B cell (primary cell): ENCODE data around the gene TINAGL1. TPM values are rescaled to one million over a fixed set of nuclear protein-coding genes. Genes with fewer than 3 reads are reported as not detected.

Experiments used
- ATAC-seq: fragments of 200-7000 bp; cut with Tn5 transposase; one replicate; pipeline ENCODE4 v1.10.0; 2021; ENCODE audit warnings: low read depth, mild to moderate bottlenecking, moderate number of reproducible peaks, moderate library complexity
- CTCF ChIA-PET: fragments of 350-600 bp; sonication (Branson Sonifier 250); formaldehyde crosslinking; loops from one replicate; lab custom pipeline; 2021; ENCODE audit warnings: antibody characterized with exemption, inconsistent platforms; lab: Charles Lee
- POLR2A ChIA-PET: fragments of 350-600 bp; sonication (Branson Sonifier 250); formaldehyde crosslinking; loops from one replicate; lab custom pipeline; 2021; ENCODE audit warnings: antibody characterized with exemption; lab: Charles Lee
- DNase-seq: peaks from one replicate; pipeline ENCODE4 v3.0.0; 2013
- H2AFZ ChIP-seq: 2 replicates; pipeline ENCODE4 v1.6.1; 2012; ENCODE audit warnings: mild to moderate bottlenecking, low read depth, low read length; ENCODE audit not compliant: insufficient read depth, poor library complexity, severe bottlenecking
- H3K27ac ChIP-seq, 2 donors: 1 replicate in 1 of 2; 2 replicates in 1 of 2; pipeline ENCODE4 v1.5.1; 2012 to 2013; ENCODE audit warnings: low read length in 2 of 2, mild to moderate bottlenecking in 2 of 2, moderate library complexity in 1 of 2
- H3K27me3 ChIP-seq, 4 experiments: fragments of 200-600 bp in 1 of 4; sonication (generic) in 1 of 4; replicated peaks in 1 of 4; 1 replicate in 2 of 4; 2 replicates in 2 of 4; pipeline versions ENCODE4 v1.6.1 to v1.7.0; 2013 to 2016; ENCODE audit warnings: low read length in 3 of 4, mild to moderate bottlenecking in 2 of 4, mixed read lengths in 1 of 4, moderate library complexity in 1 of 4; ENCODE audit not compliant: insufficient read depth in 4 of 4, control insufficient read depth in 3 of 4; ENCODE audit errors: control extremely low read depth in 1 of 4
- H3K36me3 ChIP-seq, 2 experiments: replicated peaks in 1 of 2; 1 replicate in 1 of 2; 2 replicates in 1 of 2; pipeline versions ENCODE4 v1.6.1 to v1.7.1; 2013; ENCODE audit warnings: low read length in 1 of 2; ENCODE audit not compliant: insufficient read depth in 2 of 2, control insufficient read depth in 1 of 2; ENCODE audit errors: control extremely low read depth in 1 of 2, extremely low read depth in 1 of 2
- H3K4me1 ChIP-seq, 2 donors: fragments of 200-600 bp in 1 of 2; sonication (generic) in 1 of 2; 1 replicate in 1 of 2; 2 replicates in 1 of 2; pipeline versions ENCODE4 v1.5.1 to v1.6.1; 2013 to 2017; ENCODE audit warnings: low read length in 2 of 2; ENCODE audit not compliant: control insufficient read depth in 2 of 2, insufficient read depth in 2 of 2
- H3K4me2 ChIP-seq: replicated peaks from 2 replicates; pipeline ENCODE3; 2012; ENCODE audit warnings: mild to moderate bottlenecking, low read depth, low read length; ENCODE audit not compliant: poor library complexity, severe bottlenecking
- H3K4me3 ChIP-seq, 5 experiments: fragments of 200-600 bp in 1 of 5; sonication (generic) in 1 of 5; 1 replicate in 3 of 5; 2 replicates in 2 of 5; pipeline versions ENCODE4 v1.5.1 to v1.7.0; 2011 to 2016; ENCODE audit warnings: low read length in 4 of 5, mild to moderate bottlenecking in 4 of 5, low read depth in 2 of 5, control low read depth in 1 of 5, moderate library complexity in 1 of 5; ENCODE audit not compliant: insufficient read depth in 1 of 5; ENCODE audit errors: control extremely low read depth in 1 of 5, extremely low read depth in 1 of 5
- H3K79me2 ChIP-seq: fragments of 200-600 bp; sonication (generic); one replicate; pipeline ENCODE4 v1.6.0; 2016; ENCODE audit warnings: low read length; ENCODE audit not compliant: control insufficient read depth, insufficient read depth
- H3K9ac ChIP-seq: fragments of 200-600 bp; sonication (generic); 2 replicates; pipeline ENCODE4 v1.6.1; 2017; ENCODE audit warnings: mild to moderate bottlenecking, low read length, moderate library complexity
- H3K9me3 ChIP-seq, 3 donors: one replicate each; pipeline versions ENCODE4 v1.6.1 to v1.7.1; 2013; ENCODE audit warnings: low read length in 2 of 3; ENCODE audit not compliant: control insufficient read depth in 2 of 3, insufficient read depth in 1 of 3; ENCODE audit errors: control extremely low read depth in 1 of 3
- H4K20me1 ChIP-seq: 2 replicates; pipeline ENCODE4 v1.6.0; 2012; ENCODE audit warnings: mild to moderate bottlenecking, low read length; ENCODE audit not compliant: insufficient read depth, control insufficient read depth, poor library complexity, severe bottlenecking
- H3K27ac Mint-ChIP-seq: one replicate; pipeline ENCODE4 v1.8.0; 2021; ENCODE audit warnings: mixed read lengths
- H3K27me3 Mint-ChIP-seq: one replicate; pipeline ENCODE4 v1.8.0; 2021; ENCODE audit warnings: mixed read lengths
- H3K4me1 Mint-ChIP-seq: one replicate; pipeline ENCODE4 v1.8.0; 2021; ENCODE audit warnings: mixed read lengths
- H3K4me3 Mint-ChIP-seq: one replicate; pipeline ENCODE4 v1.8.0; 2021; ENCODE audit warnings: mixed read lengths
- H3K9me3 Mint-ChIP-seq: one replicate; pipeline ENCODE4 v1.8.0; 2022; ENCODE audit warnings: mixed read lengths; ENCODE audit not compliant: insufficient read depth
- EZH2 ChIP-seq: IDR thresholded peaks from 2 replicates; pipeline ENCODE4 v1.6.1; 2012; ENCODE audit warnings: borderline replicate concordance, low read depth, mild to moderate bottlenecking, moderate library complexity, low read length; ENCODE audit not compliant: insufficient read depth, poor library complexity, severe bottlenecking
- WGBS: methylation state at CpG from one replicate; pipeline ENCODE4 v1.1.5; 2013; ENCODE audit warnings: missing lambda C conversion rate; ENCODE audit not compliant: insufficient coverage; 5-methylcytosine and 5-hydroxymethylcytosine counted together
- intact Hi-C: fragments of 100-400 bp; cut with micrococcal nuclease; formaldehyde crosslinking; loops from one replicate; pipeline ENCODE4 v1.10.0; 2022
- polyA plus RNA-seq: library from polyadenylated mRNA; depleted of rRNA; stranded (reverse); fragments of >200 nt; gene quantifications from 2 replicates; pipeline ENCODE4 v1.2.3, GENCODE V29; 2012
- total RNA-seq, 2 donors: library from RNA; stranded (reverse); fragments of 120-200 nt in 1 of 2; gene quantifications; 1 replicate in 1 of 2; 2 replicates in 1 of 2; pipeline versions ENCODE4 v1.2.3 to v1.2.4, GENCODE V29; 2013 to 2022
- TF ChIP-seq, protein P1 (sequence below): fragments of 200-600 bp; IDR thresholded peaks from one replicate; pipeline ENCODE4 v1.8.0; 2022; ENCODE audit warnings: antibody characterized with exemption, mild to moderate bottlenecking

The TINAGL1 gene
- total and polyA plus RNA-seq, 2 donors (not counting 1 experiment from before 2014, with no cell fraction given): not detected

DNA sequence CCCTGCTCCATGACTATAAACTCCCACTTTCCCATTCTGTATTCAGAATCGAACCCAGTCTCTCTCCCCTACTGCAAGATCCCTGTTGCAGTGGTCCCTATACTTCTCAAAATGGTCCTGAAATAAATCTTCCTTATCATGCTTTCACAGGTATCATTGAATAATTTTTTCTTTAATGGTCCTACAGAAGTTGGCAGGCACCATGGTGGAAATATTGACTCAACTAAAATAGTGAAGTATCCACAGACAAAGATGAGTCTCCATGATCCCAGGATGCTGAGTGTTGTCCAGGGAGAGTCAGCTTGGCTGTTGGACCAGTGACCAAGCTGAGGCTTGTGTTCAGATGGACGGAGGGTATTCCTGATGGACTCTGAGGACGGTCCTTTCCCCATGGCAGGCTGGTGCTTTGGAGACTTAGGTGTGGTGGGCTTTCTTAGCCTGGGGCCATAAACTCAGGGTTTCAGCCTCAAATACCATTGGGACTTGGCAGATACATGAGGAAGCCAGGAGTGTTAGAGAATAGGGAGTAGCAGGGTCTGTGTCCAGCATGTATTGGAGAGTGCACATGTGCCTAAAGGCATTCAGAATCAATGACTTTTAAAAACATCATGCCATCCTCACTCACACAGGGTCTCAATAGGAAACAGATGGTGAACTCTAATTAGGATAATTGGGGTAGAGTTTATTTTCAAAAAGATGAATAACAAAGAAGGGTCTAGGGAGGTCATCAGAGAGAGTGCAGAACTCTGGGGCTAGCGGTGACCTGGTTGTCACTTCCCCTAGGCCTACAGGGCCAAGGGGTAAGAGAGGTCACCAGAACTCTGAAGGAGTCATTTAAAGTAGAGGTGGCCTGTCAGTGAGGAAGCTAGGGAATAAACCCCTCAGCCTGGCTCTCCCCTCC lies 19.8 kb downstream of the TINAGL1 start:
- H3K27ac Mint-ChIP-seq: peak overlapping the region; percentile 8
- intact Hi-C loops: loop anchor here (1.0 kb wide), 1 partner anchor 10 kb away; no protein-coding TSS in a partner anchor
- DNase-seq: no peak
- H3K4me3 Mint-ChIP-seq: peak overlapping the region; percentile 29
- no peak overlapping the region for H2AFZ ChIP-seq
- peaks cover 0 to 12% (median 2%) of the 10 kb centered on the region in 4 experiments for H3K27me3 ChIP-seq
- H3K4me2 ChIP-seq: no peak overlapping the region
- peaks cover 8% of the 10 kb centered on the region for H3K4me1 Mint-ChIP-seq
- H3K9me3 Mint-ChIP-seq: no peaks in the 10 kb centered on the region
- TF ChIP-seq EZH2: no peak
- TF ChIP-seq, protein P1, sequence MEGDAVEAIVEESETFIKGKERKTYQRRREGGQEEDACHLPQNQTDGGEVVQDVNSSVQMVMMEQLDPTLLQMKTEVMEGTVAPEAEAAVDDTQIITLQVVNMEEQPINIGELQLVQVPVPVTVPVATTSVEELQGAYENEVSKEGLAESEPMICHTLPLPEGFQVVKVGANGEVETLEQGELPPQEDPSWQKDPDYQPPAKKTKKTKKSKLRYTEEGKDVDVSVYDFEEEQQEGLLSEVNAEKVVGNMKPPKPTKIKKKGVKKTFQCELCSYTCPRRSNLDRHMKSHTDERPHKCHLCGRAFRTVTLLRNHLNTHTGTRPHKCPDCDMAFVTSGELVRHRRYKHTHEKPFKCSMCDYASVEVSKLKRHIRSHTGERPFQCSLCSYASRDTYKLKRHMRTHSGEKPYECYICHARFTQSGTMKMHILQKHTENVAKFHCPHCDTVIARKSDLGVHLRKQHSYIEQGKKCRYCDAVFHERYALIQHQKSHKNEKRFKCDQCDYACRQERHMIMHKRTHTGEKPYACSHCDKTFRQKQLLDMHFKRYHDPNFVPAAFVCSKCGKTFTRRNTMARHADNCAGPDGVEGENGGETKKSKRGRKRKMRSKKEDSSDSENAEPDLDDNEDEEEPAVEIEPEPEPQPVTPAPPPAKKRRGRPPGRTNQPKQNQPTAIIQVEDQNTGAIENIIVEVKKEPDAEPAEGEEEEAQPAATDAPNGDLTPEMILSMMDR: no peak
- H3K36me3 ChIP-seq: no peaks in the 10 kb centered on the region
- H3K79me2 ChIP-seq: no peaks in the 10 kb centered on the region
- no peak for ATAC-seq
- WGBS: 95% methylated on average over 2 of the region's 4 CpGs
- ChIA-PET POLR2A (no interaction called here), CTCF (interaction anchor here (0.9 to 1.2 kb wide), 2 partner anchors 21 to 22 kb away, joined by 3 read pairs; no protein-coding TSS in a partner anchor)
- H3K9ac ChIP-seq: no peak overlapping the region
- H3K27me3 Mint-ChIP-seq: peaks cover 16% of the 10 kb centered on the region
- H3K4me1 ChIP-seq: no peaks in the 10 kb centered on the region
- no peak overlapping the region for H3K4me3 ChIP-seq
- H3K9me3 ChIP-seq: no peaks in the 10 kb centered on the region
- no peak overlapping the region for H3K27ac ChIP-seq
- no peaks in the 10 kb centered on the region for H4K20me1 ChIP-seq

DNA sequence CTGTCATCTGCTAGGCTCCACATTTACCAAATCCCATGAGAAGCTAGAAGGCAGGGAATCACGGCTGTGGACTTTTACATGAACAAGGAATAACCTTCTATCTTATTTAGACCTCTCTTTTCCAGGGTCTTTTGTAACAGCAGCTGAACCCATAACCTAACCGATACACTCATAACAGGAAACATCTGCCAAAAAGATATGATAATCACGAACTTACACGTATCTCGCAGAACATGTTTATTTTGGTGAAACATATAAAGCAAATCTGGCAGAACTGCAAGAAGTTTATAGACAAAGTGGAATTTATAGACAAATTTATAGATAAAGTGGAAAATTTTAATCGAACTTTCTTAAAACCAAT lies 20.4 kb downstream of the TINAGL1 start:
- TF ChIP-seq, protein P1: no peak
- TF ChIP-seq EZH2: no peak
- Histone ChIP-seq H3K4me3 (no peak overlapping the region), H3K4me2 (no peak overlapping the region)

More for the DNA sequence above, 20.4 kb downstream of the TINAGL1 start:
- Histone ChIP-seq H3K36me3 (no peaks in the 10 kb centered on the region), H2AFZ (no peak overlapping the region), H3K9ac (no peak overlapping the region), H3K27me3 (peaks cover 0 to 8% (median 2%) of the 10 kb centered on the region in 4 experiments), H3K9me3 (no peaks in the 10 kb centered on the region), H3K27ac (no peak overlapping the region), H4K20me1 (no peaks in the 10 kb centered on the region), H3K4me1 (no peaks in the 10 kb centered on the region), H3K79me2 (no peaks in the 10 kb centered on the region)
- Mint-ChIP-seq H3K27me3 (peaks cover 10% of the 10 kb centered on the region), H3K4me1 (peaks cover 8% of the 10 kb centered on the region), H3K27ac (peak overlapping the region; percentile 8), H3K9me3 (no peaks in the 10 kb centered on the region), H3K4me3 (peak overlapping the region; percentile 29)
- no peak for DNase-seq
- POLR2A ChIA-PET: no interaction called here
- intact Hi-C loops: loop anchor here (1.0 kb wide), 1 partner anchor 10 kb away; no protein-coding TSS in a partner anchor
- CTCF ChIA-PET: interaction anchor here (0.9 to 1.5 kb wide), 2 partner anchors 9 to 20 kb away, joined by 3 read pairs; no protein-coding TSS in a partner anchor
- WGBS: 0% methylated on average over 1 of the region's 6 CpGs
- ATAC-seq: no peak
